HG03196 (cell line): ENCODE measurements around the gene DGKD.

ENCODE experiments used
- ATAC-seq: cut with Tn5 transposase; IDR thresholded peaks from one replicate; pipeline ENCODE4 v1.9.1; 2021; ENCODE audit not compliant: unreplicated experiment

The DGKD gene

DNA sequence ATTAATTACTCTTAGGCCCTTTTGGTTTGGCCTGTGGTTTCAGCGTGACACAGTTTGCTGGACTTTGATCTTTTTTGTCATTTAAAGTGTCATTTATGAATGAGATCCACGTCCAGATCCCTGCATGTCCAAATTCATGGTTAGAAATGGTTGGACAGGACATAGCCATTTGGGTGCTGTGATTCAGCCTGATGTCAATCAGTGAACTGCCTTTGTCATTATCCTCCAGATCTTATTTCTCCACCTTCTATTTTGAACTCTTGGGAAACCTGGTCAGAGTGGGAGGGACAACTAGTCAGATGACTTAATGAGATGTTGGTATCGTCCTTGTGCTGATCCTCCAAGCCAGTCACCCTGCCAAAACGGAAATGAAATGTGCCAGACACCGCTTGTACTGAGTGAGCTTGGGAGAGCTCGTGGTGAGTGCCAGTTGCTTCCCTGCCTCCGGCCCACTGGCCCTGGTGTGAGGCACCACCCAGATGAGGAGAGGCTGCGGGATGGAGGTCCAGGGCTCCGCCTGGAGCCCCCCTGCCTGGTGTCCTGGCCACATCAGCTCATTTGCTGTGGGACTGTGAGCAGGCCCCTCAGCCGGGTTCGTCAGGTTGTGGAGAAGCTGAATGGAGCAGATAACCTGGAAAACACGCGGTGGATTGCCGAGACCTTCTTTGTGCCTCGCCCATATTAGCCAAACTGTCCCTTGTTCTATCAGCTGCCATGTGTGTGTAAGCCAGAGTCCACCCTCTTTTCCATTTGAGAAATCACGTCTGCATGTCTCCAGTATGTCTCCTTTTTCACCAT lies 70.1 kb downstream of the DGKD start:
- no peak for ATAC-seq

DNA sequence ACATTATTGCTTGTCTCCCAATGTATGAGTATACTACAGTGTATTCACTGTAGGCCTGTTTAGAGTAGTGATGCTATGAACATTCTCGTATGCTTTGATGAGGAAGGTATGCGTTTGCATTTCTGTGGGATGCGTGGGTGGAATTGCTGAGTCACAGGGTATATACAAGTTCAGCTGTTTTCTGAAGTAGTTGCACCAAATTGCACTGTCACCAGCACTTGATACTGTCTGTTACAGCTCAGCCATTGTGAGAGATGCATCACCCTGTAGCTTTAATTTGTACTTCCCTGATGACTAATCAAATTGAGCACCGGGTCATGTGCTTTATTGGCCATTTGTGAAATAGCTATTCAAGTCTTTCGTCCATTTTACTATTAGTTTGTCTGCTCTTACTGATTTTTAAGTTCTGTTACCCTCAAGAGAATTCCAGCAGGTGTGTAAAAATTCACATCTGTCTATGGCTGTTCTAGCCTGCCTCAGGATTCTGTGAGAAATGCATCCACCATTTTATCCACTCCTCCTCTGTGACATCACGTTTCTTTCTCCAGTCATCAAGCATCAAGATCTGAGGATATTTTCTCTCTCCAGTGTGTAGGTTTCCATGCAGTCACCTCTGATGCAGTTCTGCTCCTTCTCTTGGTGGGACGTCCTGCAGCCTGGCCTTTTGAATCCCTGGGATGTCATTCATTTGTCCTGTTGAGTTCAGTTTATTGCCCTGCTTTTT lies 72.5 kb downstream of the DGKD start:
- no peak for ATAC-seq

DNA sequence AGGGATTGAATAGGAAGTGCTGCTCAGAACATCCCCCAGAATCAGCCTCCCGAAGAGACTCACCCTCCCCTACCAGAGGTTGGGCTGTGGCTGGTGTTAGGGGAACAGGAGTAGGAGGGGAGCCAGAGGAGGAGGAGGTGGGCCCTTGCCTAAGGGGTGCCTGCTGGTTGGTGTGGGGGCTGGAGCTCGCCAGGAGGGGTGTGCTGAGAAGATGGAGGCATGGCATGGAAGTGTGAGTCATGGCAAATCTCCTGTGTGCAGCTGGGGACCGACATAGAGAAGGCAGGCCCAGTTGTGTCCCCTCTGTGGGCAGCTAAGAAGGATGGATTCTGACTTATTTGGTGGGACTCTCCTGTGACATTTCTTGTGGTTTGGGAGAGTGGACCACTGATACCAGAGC lies 73.7 kb downstream of the DGKD start:
- no peak for ATAC-seq

DNA sequence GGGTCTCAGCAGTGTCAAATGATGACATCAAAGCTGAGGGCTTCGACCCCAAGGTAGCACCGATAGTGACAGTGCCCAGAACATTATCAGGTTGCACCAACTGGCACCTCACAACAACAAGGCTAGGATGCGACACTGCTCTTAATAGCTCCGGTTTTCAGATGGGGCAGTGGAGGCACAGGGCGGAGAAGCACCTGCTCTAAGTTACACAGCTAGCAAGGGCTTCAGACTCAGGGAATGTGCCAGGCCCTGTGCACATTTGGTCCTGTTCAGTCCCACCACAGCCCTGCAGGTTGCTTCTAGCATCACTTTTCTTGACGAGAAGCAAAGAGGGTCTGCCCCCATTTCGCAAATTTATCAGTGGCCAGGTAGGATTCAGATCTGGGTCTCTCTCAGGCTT lies 74.1 kb downstream of the DGKD start:
- no peak for ATAC-seq

GRCh38 chr2:233429175-233429897 lies 75.0 kb downstream of the DGKD start:
- ATAC-seq, result no peak

DNA sequence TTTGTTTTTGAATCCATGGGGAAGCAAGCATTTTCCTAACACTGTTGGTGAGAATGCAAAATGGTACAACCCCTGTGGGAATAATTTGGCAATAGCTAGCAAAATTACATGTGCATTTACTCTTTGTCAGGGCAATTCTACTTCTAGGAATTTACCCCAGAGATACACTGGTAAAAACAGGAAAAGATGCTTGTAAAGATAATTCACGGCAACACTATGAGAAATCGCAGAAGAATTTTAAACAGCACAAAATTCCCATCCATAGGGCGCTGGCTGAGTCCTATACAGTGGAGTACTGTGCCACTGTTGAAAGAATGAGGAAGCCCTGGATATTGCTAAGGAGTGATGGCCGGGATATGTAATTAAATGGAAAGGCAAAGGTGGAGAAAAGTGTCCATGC lies 75.8 kb downstream of the DGKD start:
- ATAC-seq, result no peak

- ATAC-seq, result no peak
Observed at GRCh38 chr2:233430651-233431050, 76.4 kb downstream of the DGKD start.

DNA sequence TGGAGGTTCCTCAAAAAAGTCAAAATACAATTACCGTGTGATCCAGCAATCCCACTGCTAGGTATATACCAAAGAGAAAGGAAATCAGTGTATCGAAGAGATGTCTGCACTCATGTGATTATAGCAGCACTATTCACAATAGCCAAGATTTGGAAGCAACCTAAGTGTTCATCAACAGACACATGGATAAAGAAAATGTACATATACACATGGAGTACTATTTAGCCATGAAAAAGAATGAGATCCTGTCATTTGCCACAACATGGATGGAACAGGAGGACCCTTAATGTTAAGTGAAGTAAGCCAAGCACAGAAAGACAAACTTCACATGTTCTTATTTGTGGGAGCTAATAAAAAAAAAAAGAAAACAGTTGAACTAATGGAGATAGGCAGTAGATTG lies 78.7 kb downstream of the DGKD start:
- ATAC-seq, result no peak

GRCh38 chr2:233433794-233434193 lies 79.5 kb downstream of the DGKD start:
- ATAC-seq, result no peak

DNA sequence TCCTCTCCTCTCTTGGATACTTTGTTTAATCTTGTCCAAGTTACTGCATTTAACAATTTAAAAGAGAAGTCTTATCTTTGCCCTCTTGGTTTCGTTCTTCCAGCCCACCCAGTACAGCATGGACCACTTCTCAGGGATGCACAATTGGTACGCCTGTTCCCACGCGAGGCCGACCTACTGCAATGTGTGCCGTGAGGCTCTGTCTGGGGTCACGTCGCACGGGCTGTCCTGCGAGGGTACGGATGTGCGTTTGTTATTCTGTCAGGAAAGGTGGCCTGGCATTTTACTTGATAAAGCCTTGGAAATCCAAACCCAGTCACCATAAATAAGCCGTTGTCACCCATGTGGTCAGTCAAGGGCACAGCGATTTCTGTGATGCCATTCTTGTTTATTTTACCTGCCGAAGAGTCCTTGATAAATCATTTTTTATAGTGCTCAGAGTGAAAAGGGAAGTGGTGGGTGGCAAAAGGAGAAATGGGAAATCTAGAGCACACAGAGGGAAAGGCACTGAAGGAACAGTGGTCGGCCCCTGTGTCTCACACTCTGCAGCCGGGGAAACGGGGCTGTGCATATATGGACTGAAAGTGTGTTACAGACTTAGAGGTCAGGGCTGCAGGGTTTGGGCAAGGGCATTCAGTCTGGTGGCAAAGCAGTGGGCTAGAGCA lies 80.5 kb downstream of the DGKD start:
- ATAC-seq, result no peak

- no peak for ATAC-seq
Observed at GRCh38 chr2:233435436-233436190, 81.3 kb downstream of the DGKD start.

DNA sequence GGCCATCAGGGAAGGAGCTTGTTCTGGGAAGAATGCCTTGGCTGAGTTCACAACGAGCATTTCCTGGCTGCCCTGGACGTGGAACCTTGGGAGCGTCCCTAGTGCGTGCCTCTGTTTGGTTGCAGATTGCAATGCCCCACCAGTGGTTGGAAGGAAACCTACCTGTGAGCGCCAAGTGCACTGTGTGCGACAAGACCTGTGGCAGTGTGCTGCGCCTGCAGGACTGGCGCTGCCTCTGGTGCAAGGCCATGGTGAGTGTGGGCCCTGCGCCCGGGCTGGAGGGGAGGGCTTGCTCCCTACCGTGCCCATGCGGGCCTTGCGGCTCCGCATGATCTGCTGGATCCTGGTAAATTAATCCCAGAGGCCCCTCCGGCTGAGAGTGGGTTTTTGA lies 81.9 kb downstream of the DGKD start:
- no peak for ATAC-seq

DNA sequence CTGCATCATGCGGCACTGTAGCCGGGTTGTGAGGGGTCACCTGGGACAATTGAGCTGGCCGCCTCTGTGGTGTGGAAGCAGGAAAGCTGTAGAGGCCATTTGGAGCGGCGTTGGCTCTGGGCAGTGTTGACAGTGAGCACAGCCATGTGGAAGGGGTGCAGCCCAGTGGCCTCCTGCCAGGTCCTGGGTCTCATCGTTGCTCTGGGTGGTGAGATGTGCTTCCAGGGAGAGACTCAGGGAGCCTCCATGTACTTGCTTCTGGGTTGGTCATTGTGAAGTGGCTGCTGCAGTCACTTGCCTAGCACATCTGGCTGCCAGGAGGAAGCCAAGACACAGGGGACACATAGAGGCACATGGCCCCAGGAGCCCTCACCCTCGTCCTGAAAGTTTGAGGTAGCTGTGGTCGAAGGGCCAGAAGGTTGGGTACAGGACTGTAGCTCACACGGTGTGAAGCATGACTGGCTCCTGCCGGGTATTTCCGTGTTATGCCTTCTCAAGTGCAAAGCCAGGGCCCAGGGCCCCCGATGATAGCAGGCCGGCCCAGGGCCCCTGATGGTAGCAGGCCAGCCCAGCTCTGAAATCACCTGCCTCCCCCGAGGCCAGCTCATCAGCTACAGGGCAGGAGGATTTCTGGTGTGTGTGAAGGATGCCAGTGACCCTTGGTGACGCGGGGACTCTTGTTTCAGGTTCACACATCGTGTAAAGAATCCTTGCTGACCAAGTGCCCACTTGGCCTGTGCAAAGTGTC lies 82.6 kb downstream of the DGKD start:
- no peak for ATAC-seq

- no peak for ATAC-seq
Observed at GRCh38 chr2:233437439-233437955, 83.2 kb downstream of the DGKD start.

GRCh38 chr2:233438573-233439147 lies 84.4 kb downstream of the DGKD start:
- no peak for ATAC-seq

GRCh38 chr2:233439191-233439590 lies 84.9 kb downstream of the DGKD start:
- no peak for ATAC-seq

- ATAC-seq, result no peak
Observed at GRCh38 chr2:233440314-233440713, 86.0 kb downstream of the DGKD start.

GRCh38 chr2:233440714-233441113 lies 86.4 kb downstream of the DGKD start:
- no peak for ATAC-seq
